Measurements from ENCODE around the gene CLPSL1.

DNA sequence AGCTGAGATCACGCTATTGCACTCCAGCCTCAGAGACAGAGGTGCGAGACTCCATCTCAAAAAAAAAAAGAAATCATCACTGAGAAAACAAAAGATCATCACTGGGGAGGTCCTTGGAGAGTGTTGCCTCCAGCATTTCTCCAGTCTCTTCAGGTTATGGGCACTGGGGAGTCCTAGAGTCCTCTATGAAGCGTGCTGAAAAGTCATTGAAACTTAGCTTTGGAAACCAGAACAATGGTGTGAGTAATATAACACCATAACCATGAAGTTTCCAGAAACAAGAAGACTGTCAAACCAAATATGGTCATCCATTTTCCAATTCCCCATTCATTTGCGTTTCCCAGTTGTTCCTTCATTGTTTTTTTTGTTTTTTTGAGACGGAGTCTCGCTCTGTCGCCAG lies 30.3 kb upstream of the CLPSL1 start:
- TF ChIP-seq, protein P1, sequence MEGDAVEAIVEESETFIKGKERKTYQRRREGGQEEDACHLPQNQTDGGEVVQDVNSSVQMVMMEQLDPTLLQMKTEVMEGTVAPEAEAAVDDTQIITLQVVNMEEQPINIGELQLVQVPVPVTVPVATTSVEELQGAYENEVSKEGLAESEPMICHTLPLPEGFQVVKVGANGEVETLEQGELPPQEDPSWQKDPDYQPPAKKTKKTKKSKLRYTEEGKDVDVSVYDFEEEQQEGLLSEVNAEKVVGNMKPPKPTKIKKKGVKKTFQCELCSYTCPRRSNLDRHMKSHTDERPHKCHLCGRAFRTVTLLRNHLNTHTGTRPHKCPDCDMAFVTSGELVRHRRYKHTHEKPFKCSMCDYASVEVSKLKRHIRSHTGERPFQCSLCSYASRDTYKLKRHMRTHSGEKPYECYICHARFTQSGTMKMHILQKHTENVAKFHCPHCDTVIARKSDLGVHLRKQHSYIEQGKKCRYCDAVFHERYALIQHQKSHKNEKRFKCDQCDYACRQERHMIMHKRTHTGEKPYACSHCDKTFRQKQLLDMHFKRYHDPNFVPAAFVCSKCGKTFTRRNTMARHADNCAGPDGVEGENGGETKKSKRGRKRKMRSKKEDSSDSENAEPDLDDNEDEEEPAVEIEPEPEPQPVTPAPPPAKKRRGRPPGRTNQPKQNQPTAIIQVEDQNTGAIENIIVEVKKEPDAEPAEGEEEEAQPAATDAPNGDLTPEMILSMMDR (IDR thresholded peaks at IDR 0.05) = no peak
- no peak for TF ChIP-seq POLR2AphosphoS5 (IDR thresholded peaks at IDR 0.05; ENCODE audit: insufficient read depth in 1 of 2, low read depth in 1 of 2)

All from vagina (tissue), 2 donors.